GM19468 (cell line): ENCODE data around the gene GABPA.
"Not testable (repeated sequence)": the region's sequence is repeated elsewhere in the genome, so short reads cannot be mapped to it uniquely, and the experiment has no call there.

Experiments
- ATAC-seq: cut with Tn5 transposase; IDR thresholded peaks from one replicate; pipeline ENCODE4 v1.9.1; 2021; ENCODE audit warnings: mild to moderate bottlenecking, moderate library complexity, moderate number of reproducible peaks; ENCODE audit not compliant: unreplicated experiment; ENCODE audit errors: extremely low read depth

GABPA gene

DNA sequence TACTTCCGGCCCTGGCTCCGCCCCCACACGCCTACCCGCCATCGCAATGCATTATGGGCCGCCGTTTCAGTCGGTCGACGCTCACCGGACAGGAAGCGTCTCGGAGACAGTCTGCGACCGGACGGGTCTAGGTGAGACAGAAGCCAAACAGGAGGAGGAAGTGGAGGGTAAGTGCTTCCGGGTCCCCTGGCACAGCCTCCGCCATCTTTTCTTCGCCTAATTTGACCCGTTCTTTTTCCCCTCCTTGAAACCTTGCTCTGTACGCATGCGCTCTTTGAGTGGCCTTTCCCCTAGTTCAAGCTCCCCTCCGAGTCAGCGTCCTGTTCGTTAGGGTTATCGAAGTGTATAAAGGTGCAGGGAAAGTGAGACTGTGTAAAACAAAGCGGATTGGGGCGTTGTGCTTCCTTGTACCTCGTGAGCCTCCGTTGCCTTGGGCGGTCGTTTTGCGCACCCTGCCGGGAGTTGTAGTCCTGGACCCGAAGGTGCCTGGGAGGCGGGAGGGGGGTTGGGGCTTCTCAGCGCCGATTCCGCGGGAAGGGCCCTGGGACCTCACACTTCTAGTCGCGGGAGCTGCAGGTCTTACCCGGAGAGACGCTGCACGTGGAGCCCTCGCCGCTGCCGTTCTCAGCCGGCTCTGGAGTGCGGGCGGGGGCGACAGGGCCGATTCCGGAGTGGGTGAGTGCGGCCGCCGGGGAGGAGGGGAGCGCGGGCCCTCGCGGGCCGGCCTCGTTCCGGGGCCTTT lies at the start of gene GABPA, which contains the start of gene ATP5PF:
Gene GABPA, plus strand, starts transcription at position 69 of the 742 bp plus-strand sequence. CDS start 6,627 bp downstream, outside the sequence.
Gene ATP5PF, minus strand, starts transcription at position 1 of the 742 bp plus-strand sequence. CDS start 5,110 bp downstream, outside the sequence.
- ATAC-seq, result peak; percentile 85

DNA sequence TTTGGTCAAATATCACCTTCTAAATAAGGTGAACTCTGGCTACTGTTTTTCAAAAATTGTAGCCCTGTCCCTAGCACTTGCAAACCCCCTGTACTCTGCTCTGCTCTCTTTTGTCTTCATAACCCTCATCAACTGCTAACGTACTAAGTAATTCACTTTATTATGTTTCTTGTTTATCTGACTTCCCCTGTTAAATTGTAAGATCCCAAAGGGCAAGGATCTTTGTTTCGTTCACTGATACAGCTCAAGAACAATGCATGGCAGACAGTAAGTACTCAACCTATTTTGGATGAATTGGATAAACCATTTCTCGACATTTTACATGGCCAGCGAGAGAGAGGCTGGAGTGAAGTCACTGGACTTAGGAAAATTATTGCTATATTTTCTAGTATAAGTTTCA lies 47.0 kb upstream of the GABPA start:
- no peak for ATAC-seq

DNA sequence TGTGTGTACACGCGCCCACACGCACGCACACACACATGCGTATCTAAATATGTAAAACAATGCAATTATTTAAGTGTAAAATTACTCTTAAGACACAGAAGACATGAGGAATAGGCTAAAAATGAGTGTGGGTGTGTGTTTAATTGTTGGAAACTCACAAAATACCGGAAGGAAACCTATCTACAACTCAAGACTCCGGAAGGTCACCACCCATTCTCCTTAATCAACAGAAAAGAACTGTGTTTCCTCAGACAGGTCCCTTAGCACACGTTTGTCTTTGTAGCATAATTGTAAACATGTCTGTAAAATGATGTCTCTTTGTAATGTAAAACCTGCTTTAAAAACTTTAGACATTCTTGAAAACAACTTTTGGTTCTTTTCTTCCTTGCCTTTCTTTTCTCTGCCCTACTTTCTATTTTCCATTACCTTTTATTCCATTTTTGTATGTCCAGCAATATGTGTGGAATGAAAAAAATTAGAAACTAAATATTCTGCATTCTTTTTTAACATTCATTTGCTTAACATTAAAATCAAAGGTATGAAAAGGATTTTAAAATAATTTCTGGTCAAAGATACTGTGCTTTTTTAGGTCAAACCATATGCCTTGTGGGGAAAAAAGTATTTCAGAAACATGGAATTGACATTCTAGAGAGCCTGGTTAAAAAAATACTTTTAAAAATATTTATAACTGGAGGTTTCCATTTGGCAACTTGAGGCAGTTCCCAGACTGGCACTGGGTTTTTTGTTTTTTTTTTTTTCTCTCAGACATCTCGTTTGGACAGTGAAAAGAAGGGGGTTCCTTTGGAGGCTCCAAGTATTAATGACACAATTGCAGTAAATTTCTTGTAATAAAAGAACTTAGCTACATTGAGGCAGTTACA lies 46.3 kb upstream of the GABPA start:
- no peak for ATAC-seq

DNA sequence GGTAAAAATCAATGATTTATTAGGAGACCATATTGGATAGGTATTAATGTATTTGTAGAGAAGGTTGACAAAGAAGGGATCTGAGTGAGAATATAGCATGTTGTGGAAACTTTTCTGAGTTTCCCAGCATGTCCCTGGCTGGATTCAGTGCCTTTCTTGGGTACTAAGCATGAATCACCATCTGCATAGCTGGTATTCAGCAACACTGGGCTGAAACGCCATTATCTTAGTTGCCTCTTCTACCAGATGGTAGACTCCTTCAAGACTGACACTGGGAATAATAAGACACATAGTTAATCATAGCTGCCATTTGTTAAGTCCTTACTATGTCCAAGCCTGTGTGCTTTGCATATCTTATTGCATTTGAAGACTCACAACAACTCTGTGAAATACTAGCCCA lies 45.5 kb upstream of the GABPA start:
- ATAC-seq, result no peak

DNA sequence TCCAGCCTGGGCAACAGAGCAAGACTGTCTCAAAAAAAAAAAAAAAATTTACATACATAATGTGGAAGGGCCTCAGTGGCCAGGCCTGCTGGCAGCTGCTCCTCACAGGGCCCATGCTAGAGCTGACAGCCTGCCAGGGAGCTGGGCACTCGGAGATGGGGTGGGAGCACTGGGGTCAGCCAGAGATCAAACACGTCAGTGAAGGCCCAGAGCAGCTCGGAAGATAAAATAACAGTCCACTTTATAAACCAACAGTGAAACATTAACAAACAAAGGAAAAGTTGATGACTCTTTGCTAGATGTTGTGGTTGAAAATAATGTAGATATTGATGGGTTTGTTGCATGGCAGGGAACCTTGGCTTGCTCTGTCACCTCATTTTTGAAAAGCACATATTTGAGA lies 42.8 kb upstream of the GABPA start:
- ATAC-seq, result no peak

DNA sequence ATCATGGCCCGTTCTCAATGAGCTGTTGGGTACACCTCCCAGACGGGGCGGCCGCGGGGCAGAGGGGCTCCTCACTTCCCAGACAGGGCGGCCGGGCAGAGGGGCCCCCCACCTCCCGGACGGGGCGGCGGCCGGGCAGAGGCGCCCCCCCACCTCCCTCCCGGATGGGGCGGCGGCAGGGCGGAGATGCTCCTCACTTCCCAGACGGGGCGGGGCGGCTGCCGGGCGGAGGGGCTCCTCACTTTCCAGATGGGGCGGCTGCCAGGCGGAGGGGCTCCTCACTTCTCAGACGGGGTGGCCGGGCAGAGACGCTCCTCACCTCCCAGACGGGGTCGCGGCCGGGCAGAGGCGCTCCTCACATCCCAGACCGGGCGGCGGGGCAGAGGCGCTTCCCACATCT lies 39.3 kb upstream of the GABPA start:
- not testable (repeated sequence) for ATAC-seq

DNA sequence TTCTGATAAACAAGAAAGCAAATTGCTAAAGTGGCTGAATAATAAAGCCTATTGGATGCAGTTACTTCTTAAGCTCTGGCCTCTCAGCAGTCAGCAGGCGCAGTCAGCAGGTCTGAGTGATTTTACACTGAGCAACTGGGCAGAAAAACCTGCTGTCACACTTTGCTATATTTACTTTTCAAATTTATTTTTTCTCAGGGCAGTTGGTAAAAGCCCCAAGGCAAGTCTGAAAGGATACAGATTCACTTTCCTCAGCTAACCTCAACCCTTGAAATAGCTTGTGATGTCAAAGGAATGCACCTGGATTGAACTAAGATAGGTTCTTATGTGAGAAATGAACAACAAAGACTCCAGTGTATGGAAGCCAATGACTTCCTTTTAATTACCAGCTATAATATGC lies 34.0 kb upstream of the GABPA start:
- no peak for ATAC-seq

DNA sequence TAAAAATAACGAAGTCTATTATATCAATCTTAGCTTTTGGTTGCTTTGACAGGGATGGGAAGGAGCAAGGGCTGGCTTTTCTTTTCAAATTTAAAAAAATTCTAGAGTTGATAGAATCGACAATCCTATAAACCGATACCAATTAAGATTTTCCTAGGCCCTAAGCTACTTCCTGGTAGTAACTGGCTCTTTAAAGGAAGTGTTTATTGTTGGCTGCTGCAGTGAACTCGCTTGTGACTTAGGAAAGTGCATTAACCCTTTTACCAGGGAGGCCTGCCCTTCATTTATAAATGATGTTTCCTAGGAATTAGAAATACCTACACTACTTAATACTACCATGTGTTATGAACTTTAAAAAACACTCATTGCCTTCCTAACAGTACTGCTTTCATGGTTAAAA lies 33.2 kb upstream of the GABPA start:
- no peak for ATAC-seq

DNA sequence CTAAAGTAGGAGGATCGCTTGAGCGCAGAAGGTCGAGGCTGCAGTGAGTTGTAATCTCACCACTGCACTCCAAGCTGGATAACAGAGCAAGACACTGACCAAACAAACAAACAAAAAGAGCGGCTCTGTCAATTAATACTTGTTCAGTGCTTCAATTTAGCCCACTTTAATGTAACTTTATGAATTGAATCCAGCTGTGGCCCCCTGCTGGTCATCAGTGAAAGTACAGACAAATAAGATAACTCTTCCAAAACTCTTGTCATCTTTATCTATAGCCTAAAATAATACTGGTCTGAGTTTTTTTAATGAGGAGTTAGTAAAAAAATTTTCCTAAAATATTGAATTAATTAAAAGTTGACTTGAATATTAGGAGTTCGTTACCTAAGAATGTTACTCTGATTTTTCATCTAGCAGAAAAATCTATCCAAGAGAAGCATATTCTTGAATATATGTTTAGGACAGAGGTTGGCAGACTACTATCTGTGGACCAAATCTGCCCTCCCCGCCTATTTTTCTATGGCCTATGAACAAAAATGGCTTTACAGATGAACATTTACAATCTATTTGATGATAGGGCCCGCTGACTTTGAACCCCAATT lies 26.2 kb upstream of the GABPA start:
- ATAC-seq, result no peak

DNA sequence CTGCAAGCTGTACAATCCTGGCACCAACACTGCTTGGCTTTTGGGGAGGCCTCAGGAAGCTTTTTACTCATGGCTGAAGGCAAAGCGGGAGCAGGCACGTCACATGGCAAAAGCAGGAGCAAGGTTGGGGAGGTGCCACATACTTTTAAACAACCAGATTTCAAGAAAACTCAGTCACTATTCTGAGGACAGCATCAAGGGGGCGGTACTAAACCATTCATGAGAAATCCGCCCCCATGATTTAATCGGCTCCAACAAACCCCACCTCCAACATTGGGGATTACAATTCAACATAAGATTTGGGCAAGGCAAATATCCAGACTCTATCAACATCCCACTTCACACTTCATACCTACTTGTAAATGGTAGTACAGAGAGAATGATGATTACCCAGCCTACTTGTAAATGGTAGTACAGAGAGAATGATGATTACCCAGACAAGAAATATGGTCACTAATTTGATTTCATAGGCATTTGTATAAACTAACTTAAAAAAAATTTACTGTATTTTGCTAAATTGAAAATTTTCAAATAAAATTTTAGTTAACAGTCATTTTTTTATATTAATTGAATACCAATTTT lies 25.0 kb upstream of the GABPA start:
- no peak for ATAC-seq

DNA sequence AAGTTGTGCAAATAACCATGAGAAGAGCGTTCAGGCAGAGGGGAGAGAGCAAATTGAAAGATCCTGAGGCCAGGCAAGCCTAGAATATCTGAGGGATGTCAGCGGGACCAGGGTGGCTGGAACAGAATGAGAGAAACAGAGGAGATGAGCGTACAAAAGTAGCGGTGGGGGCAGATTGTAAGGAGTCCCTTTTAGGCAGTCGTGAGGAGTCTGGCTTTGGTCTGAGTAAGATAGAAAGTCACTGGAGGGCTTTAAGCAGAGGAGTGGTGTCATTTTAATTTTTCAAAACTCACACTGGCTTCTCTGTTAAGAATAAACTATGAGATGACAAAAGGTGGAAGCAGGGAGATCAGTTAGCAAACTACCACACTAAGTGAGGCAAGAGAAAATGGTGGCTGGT lies 24.2 kb upstream of the GABPA start:
- no peak for ATAC-seq

DNA sequence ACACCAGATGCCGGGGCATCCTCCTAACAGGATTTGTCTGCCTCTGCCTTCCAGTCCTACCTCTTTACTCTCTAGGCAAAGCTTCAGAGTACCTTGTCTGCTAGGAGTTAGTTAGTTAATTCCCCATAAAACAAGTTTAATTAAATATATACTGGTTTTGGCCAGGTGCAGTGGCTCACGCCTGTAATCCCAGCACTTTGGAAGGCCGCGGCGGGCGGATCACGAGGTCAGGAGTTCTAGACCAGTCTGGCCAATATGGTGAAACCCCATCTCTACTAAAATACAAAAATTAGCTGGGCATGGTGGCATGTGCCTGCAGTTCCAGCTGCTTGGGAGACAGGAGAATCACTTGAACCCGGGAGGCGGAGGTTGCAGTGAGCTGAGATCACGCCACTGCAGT lies 20.7 kb upstream of the GABPA start:
- not testable (repeated sequence) for ATAC-seq

DNA sequence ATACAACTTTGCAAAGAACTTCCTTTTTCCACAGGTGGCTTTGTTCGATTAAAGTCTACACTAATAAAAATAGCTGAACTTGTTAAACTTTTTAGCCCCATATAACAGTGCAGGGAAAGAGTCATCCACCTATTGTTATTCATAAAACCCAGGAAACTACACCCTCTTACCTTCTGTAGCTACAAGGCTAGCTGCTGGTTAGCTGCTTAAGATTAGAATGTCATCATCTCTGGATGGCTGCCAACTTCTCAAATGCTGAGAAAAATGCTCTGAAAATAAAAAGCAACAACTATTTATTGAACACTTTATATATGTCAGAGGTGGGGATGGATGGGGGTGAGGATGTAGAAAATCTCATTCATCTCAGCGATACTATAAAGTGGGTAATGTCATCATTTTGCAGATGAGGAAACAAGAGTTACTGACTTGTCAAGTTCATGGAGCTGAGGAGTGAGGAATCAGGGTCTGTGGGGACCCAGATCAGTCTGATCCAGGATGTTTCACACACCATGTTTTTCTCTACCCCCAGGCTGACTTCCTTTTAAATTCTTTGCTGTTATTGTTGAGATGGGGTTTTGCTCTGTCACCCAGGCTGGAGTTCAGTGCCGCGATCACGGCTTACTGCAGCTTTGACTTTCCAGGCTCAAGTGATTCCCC lies 17.2 kb upstream of the GABPA start:
- no peak for ATAC-seq

DNA sequence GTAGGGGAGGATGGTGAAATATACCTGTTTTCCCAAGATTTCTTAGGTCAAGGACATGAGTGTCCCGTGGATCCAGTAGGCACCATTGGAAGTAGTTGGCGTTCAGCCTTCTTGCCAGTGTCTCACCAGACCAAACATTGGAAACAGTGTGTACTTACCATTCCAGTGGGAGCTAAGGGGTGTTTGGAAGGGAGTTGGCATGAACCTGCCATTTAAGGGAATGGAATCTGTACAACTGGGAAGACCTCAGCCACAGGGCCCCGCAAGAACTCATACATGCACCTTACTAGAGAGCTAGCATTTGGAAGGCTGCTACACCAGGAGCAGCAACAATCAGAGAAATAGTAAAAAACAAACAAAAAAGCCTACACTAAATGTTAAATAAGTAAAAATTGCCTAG lies 12.8 kb upstream of the GABPA start:
- ATAC-seq, result no peak

DNA sequence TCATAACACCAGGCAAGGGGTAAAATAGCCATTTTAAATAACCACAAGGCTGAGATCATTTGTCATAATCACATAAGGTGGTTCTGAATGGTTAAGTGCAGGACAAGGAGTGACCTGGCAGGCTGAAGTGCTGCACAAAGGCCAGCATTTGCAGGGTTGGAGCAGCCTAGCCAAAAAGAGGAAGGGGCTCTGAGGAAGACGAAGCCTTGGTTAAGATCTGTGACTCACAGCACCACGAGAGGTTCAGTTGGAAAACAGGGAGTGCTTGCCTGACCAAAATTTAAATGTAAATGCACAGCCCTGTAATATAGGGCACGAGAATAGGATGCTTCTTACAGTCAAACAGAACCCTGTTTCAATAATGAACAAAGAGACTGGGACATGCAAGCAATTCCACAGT lies 12.1 kb upstream of the GABPA start:
- no peak for ATAC-seq

DNA sequence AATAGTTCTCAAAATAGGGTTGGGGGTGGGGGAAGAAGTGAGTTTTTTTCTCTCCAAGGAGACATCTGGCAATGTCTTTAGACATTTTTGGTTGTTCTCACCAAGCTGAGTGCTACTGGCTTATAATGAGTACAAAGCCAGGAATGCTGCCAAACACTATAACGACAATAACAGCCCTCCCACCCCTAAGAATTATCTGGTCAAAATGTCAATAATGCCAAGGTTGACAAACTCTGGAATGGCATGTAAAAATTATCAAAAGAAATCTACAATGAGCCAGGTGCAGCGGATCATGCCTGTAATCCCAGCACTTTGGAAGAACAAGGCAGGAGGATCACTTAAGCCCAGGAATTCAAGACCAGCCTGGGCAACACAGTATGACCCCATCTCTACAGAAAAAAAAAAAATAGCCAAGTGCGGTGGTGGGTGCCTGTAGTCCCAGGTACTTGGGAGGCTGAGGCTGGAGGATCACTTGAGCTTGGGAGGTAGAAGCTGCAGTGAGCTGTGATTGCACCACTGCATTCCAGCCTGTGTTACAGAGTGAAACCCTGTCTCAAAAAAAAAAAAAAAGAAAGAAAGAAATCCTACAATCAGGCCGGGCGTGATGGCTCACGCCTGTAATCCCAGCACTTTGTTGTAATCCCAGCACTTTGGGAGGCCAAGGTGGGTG lies 2.5 kb upstream of the GABPA start:
- ATAC-seq, result no peak

DNA sequence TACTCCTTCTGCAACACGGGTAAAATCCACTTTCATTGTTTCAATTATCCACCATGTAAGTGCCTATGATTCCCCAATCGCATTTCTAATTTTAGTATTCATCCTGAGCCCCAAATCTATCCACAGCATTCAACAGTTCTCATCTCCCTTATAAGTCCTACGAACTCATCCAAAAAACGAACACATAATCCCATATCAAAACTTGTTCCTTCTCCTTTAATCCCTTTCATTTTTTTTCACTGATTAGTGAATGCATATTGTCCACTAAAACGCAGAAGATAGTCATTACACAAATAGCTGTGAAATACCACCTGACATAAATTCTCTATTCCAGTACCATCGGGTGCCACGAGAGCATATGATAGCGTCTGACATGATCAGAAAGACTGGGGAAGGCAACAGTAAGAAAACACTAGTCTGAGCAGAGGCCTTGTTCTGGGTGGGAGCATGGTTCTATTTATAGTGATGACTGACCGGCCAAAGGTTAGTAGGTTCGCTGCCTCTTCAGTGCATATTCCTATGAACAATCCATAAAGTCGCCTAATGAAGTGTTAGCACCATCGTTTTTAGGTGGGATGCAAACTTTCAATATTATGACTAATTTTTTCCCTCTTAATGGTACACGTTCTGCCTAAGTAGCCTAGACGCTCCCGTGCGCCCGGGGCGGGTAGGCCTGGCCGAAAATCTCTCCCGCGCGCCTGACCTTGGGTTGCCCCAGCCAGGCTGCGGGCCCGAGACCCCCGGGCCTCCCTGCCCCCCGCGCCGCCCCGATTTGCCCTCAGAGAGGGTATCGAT lies 716 bp upstream of the GABPA start:
- no peak for ATAC-seq

DNA sequence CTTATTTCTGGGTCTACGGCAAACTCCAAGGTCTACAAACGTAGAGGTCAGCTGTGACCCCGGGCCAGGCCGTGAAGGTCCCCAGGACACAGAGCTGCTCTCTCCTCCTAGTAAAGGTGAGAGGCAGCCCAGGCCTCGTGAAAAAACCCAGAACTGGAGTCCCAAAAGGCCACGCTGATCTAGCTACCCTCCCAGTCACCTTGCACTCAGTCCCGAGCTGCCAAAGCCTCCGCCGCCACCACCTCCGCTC lies 193 bp upstream of the GABPA start:
- ATAC-seq, result no peak
